Naive thymus-derived CD8-positive, alpha-beta T cell (primary cell): ENCODE results near the gene MMRN2. TPM values are rescaled to one million over a fixed set of nuclear protein-coding genes. Genes with fewer than 3 reads are reported as not detected.

Experiments
- ATAC-seq, 2 donors: fragments of 150-1000 bp; cut with Tn5 transposase in 1 of 2; sonication (Bioruptor Pico), chemical (Tn5 transposase) in 1 of 2; 1 replicate in 1 of 2; 2 replicates in 1 of 2; pipeline ENCODE4 v1.10.0; 2021; ENCODE audit warnings: mild to moderate bottlenecking in 2 of 2, moderate library complexity in 2 of 2
- POLR2A ChIA-PET: fragments of 350-600 bp; sonication (Branson Sonifier 250); formaldehyde crosslinking; loops from one replicate; lab custom pipeline; 2021; ENCODE audit warnings: antibody characterized with exemption; lab: Charles Lee
- DNase-seq, 10 donors: peaks; one replicate each; pipeline versions ENCODE4 v3.0.0 to v3.0.0-alpha.2; 2020 to 2022
- H3K27ac Mint-ChIP-seq, 10 donors: one replicate each; pipeline ENCODE4 v1.8.0; 2020 to 2022; ENCODE audit warnings: mild to moderate bottlenecking in 10 of 10, mixed read lengths in 10 of 10, moderate library complexity in 4 of 10, inconsistent platforms in 1 of 10
- H3K27me3 Mint-ChIP-seq, 5 donors: one replicate each; pipeline ENCODE4 v1.8.0; 2021 to 2022; ENCODE audit warnings: mixed read lengths in 5 of 5
- H3K36me3 Mint-ChIP-seq, 3 donors: one replicate each; pipeline ENCODE4 v1.8.0; 2020 to 2022; ENCODE audit warnings: mixed read lengths in 3 of 3, mild to moderate bottlenecking in 2 of 3, inconsistent platforms in 1 of 3
- H3K4me1 Mint-ChIP-seq, 4 donors: one replicate each; pipeline ENCODE4 v1.8.0; 2021 to 2022; ENCODE audit warnings: mixed read lengths in 4 of 4
- H3K4me3 Mint-ChIP-seq, 10 donors: one replicate each; pipeline ENCODE4 v1.8.0; 2020 to 2022; ENCODE audit warnings: mild to moderate bottlenecking in 10 of 10, mixed read lengths in 10 of 10, moderate library complexity in 6 of 10, inconsistent platforms in 1 of 10
- H3K9me3 Mint-ChIP-seq, 9 donors: one replicate each; pipeline ENCODE4 v1.8.0; 2020 to 2022; ENCODE audit warnings: mixed read lengths in 9 of 9, mild to moderate bottlenecking in 3 of 9, inconsistent platforms in 1 of 9, moderate library complexity in 1 of 9
- polyA plus RNA-seq, 3 donors: library from polyadenylated mRNA; unstranded; fragments of 300-500 nt; fragmentation: Illumina TruSeq; gene quantifications; one replicate each; pipeline ENCODE4 v1.2.3, GENCODE V29; 2021
- total RNA-seq, 8 experiments: library from RNA in 2 of 8; stranded (reverse) in 2 of 8; gene quantifications; one replicate each; pipeline ENCODE4 v1.2.3 and lab custom pipeline; 2021 to 2026

MMRN2 gene
- total and polyA plus RNA-seq, 5 experiments from 2014 or later, result 0.11 to 1.2 (median 0.74) TPM; not detected in 2

DNA sequence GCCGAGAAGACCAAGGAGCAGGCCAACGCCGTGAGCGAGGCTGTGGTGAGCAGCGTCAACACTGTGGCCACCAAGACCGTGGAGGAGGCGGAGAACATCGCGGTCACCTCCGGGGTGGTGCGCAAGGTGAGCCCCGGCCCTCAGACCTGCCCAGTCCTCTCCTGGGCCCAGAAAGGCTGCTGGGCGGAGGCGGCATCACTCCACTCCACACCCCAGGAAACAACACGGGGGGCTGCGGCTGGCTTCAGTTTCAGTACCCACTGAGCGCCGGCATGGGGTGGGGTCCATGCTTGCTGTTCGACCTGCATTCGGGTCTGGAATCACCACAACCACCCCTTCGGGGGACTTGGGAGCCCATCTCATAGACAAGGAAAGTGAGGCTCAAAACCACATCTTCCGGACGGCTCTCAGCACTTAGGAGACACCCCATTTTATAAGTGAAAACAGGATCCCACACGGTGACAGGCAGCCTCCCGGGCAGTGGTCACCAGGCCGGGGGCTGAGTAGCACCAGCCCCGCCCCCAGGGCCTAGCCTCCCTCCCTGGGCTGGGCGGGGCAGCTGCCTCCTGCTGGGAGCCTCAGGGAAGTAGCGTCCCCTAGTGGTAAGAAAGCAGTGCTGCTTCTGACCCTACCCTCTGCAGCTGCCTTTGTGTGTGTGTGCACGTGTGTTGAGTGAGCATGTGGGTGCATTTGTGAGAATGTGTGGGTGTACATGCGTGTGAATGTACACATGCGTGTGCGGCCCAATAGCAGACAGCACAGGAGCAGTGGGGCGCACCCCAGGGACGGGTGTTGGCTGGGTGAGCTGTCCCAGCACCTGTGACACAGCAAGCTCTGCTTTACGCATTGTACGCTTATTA lies 2.8 kb upstream of the MMRN2 start:
- Mint-ChIP-seq H3K36me3 (no peaks in the 10 kb centered on the region), H3K4me1 (peaks cover 0 to 6% (median under 1%) of the 10 kb centered on the region in 4 donors), H3K27me3 (no peaks in the 10 kb centered on the region), H3K4me3 (no peak overlapping the region), H3K27ac (no peak overlapping the region), H3K9me3 (no peaks in the 10 kb centered on the region)
- POLR2A ChIA-PET, result interaction anchor here (0.9 to 1.4 kb wide), 2 partner anchors 8 to 10 kb away, joined by 3 to 6 read pairs; partner anchors contain the start of gene ADIRF
- ATAC-seq, result peak; percentile 60 to 63
- peak in 2 of 10 donors; percentile 25 to 35 for DNase-seq

GRCh38 chr10:86959737-86960002 lies 2.3 kb upstream of the MMRN2 start:
- Mint-ChIP-seq H3K27ac (no peak overlapping the region), H3K36me3 (no peaks in the 10 kb centered on the region), H3K9me3 (no peaks in the 10 kb centered on the region), H3K4me1 (peaks cover 0 to 6% (median under 1%) of the 10 kb centered on the region in 4 donors), H3K4me3 (no peak overlapping the region), H3K27me3 (no peaks in the 10 kb centered on the region)
- POLR2A ChIA-PET, result interaction anchor here (0.9 to 1.4 kb wide), 2 partner anchors 9 kb away, joined by 3 to 6 read pairs; partner anchors contain the start of gene ADIRF
- no peak for ATAC-seq
- DNase-seq, result no peak

- POLR2A ChIA-PET, result interaction anchor here (0.9 to 1.4 kb wide), 2 partner anchors 9 to 10 kb away, joined by 3 to 6 read pairs; partner anchors contain the start of gene ADIRF
- Mint-ChIP-seq H3K4me1 (peaks cover 0 to 6% (median under 1%) of the 10 kb centered on the region in 4 donors), H3K27me3 (no peaks in the 10 kb centered on the region), H3K9me3 (no peaks in the 10 kb centered on the region), H3K36me3 (no peaks in the 10 kb centered on the region), H3K4me3 (no peak overlapping the region), H3K27ac (peak overlapping the region in 2 of 10 donors; percentile 18 to 52)
- ATAC-seq, result no peak
- no peak for DNase-seq
Measured at GRCh38 chr10:86958901-86959736, 1.7 kb upstream of the MMRN2 start.

DNA sequence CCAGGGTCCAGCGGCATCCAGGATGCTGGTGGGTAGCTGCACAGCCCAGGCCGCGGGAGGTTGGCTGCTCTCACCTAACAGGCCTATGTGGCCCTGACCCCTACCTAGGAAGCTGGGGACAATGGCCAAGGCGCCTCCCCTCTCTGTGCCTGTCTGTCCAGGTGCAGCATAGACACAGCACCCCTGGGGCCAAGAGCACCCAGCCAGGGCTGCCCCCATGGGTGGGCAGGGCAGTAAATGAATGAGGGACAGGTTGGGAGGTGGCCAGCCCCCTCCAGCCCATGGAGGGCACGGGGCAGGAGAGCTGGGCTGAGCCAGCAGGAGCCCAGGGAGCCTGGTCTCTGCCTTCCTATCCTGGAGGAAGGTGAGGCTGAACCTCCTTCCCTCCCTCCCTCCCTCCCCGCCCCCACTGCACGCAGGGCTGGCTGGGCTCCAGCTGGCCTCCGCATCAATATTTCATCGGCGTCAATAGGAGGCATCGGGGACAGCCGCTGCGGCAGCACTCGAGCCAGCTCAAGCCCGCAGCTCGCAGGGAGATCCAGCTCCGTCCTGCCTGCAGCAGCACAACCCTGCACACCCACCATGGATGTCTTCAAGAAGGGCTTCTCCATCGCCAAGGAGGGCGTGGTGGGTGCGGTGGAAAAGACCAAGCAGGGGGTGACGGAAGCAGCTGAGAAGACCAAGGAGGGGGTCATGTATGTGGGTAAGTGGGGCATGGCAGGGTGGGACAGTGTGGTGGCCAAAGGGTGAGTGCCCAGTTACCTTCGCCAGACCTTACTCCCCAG lies 893 bp upstream of the MMRN2 start, which contains the start of gene SNCG:
TSS of gene SNCG (plus strand) at position 484 of the 785 bp plus-strand sequence. CDS start at position 583, 99 bp downstream.
- no peak within 1 kb of the TSS for H3K4me3 Mint-ChIP-seq
- H3K9me3 Mint-ChIP-seq, result peaks cover 0 to 8% (median 0%) of the 10 kb centered on the region in 9 donors
- peaks cover 0 to 6% (median under 1%) of the 10 kb centered on the region in 4 donors for H3K4me1 Mint-ChIP-seq
- no peaks in the 10 kb centered on the region for H3K27me3 Mint-ChIP-seq
- no peak for DNase-seq
- no peaks in the 10 kb centered on the region for H3K36me3 Mint-ChIP-seq
- peak within 1 kb of the TSS in 3 of 10 donors; percentile 18 to 65 (median 52) for H3K27ac Mint-ChIP-seq
- ATAC-seq, result no peak
- POLR2A ChIA-PET, result interaction anchor here (1.4 kb wide), 1 partner anchor 8 kb away, joined by 6 read pairs; no protein-coding TSS in a partner anchor

DNA sequence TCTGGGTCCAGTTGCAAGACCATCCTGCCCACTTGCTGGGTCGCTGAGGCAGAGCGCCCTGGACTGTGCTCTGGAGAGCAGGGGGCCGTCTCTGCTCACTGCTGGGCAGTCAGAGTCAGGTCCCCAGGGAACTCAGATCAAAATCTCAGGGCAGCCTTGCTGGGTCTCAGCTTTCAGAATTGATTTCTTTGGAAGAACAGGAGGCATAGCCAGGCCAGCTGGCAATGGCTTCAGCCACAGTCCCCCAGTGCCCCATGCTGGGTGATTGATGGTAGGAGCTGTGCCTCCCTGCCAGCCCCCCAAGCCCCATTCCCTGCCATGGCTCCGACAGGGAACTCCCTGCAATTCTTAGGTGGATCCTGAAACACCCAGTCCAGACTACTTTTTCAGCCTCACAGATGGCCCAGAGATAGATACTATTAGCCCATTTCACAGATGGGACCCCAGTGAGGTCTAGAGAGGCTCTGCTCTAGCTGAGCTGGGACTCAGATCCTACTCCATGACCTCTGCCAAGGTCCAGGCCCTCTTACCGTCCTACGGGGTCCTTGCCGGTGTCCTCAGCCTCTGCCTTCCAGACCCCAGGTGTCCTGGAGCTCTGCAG lies 467 bp downstream of the MMRN2 start:
- peaks cover 0 to 6% (median under 1%) of the 10 kb centered on the region in 4 donors for H3K4me1 Mint-ChIP-seq
- DNase-seq, result no peak
- H3K9me3 Mint-ChIP-seq, result peaks cover 3 to 20% (median 9%) of the 10 kb centered on the region in 9 donors
- H3K27ac Mint-ChIP-seq, result peak overlapping the region in 2 of 10 donors; percentile 18 to 50
- POLR2A ChIA-PET, result interaction anchor here (0.5 to 0.9 kb wide), 3 partner anchors 9 to 10 kb away, joined by 3 to 9 read pairs (median 3); no protein-coding TSS in a partner anchor
- H3K4me3 Mint-ChIP-seq, result no peak overlapping the region
- H3K27me3 Mint-ChIP-seq, result no peaks in the 10 kb centered on the region
- no peak for ATAC-seq
- peaks cover 0 to 7% (median 6%) of the 10 kb centered on the region in 3 donors for H3K36me3 Mint-ChIP-seq

GRCh38 chr10:86956195-86956847 lies 1.1 kb downstream of the MMRN2 start:
- DNase-seq (no peak), ATAC-seq (no peak)
- no peaks in the 10 kb centered on the region for H3K27me3 Mint-ChIP-seq
- peaks cover 3 to 24% (median 13%) of the 10 kb centered on the region in 9 donors for H3K9me3 Mint-ChIP-seq
- POLR2A ChIA-PET, result interaction anchor here (0.8 to 0.9 kb wide), 2 partner anchors 9 to 10 kb away, joined by 3 to 9 read pairs; no protein-coding TSS in a partner anchor
- H3K36me3 Mint-ChIP-seq, result peaks cover 0 to 9% (median 7%) of the 10 kb centered on the region in 3 donors
- H3K4me3 Mint-ChIP-seq, result no peak overlapping the region
- H3K4me1 Mint-ChIP-seq, result peaks cover 0 to 6% (median 1%) of the 10 kb centered on the region in 4 donors
- H3K27ac Mint-ChIP-seq, result peak overlapping the region in 2 of 10 donors; percentile 33 to 49

DNA sequence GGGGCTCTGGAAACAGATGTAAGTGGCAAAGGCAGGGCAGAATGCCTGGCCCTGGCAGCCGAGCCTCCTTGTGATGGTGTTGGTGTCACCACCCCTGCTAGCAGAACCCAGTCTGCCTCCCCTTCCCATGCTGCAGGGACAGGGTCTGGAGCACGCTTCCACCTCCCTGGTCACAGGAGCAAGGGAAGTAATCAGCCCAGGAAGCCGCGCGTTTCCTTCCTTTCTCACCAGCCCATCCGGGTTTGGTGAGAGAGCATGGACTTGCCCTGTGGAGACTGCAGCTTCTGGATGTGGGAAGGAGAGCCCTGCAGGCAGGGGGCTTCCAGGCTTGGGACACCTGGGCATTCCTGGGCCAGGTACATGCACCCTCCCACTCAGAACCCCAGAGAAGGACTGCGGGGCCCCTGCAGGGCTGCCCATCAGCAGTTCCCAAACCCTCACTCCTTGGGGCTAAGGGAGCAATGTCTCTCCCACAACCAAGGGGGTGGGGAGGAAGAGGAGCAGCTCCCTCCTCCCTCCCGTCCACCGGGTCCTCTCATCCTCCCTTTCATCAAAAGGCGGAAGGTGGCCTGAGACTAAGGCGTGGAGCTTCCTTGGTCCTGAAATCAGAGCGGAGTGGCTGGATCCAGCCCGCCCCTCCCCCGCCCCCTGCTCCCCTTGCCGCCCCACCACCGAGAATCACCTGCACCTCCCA lies 1.8 kb downstream of the MMRN2 start:
- DNase-seq (no peak), ATAC-seq (no peak)
- Mint-ChIP-seq H3K4me3 (no peak overlapping the region), H3K27me3 (no peaks in the 10 kb centered on the region), H3K4me1 (peaks cover 0 to 12% (median 6%) of the 10 kb centered on the region in 4 donors), H3K9me3 (peaks cover 3 to 29% (median 13%) of the 10 kb centered on the region in 9 donors), H3K27ac (peak overlapping the region in 1 of 10 donors; percentile 21), H3K36me3 (peaks cover 0 to 9% (median 7%) of the 10 kb centered on the region in 3 donors)
- POLR2A ChIA-PET, result interaction anchor here (0.9 kb wide), 1 partner anchor 10 kb away, joined by 9 read pairs; no protein-coding TSS in a partner anchor

- POLR2A ChIA-PET, result interaction anchor here (0.6 to 1.5 kb wide), 2 partner anchors 12 to 1877 kb away, joined by 3 to 6 read pairs; no protein-coding TSS in a partner anchor
Measured at GRCh38 chr10:86954681-86955500, 2.5 kb downstream of the MMRN2 start.

GRCh38 chr10:86953747-86954680 lies 3.4 kb downstream of the MMRN2 start:
- POLR2A ChIA-PET, result interaction anchor here (0.6 to 1.5 kb wide), 3 partner anchors 12 to 1878 kb away, joined by 3 to 6 read pairs (median 4); no protein-coding TSS in a partner anchor

More at GRCh38 chr10:86954681-86955500, 2.5 kb downstream of the MMRN2 start:
- H3K36me3 Mint-ChIP-seq, result peaks cover 0 to 9% (median 7%) of the 10 kb centered on the region in 3 donors
- H3K27me3 Mint-ChIP-seq, result no peaks in the 10 kb centered on the region
- no peak for ATAC-seq
- no peak for DNase-seq
- peaks cover 7 to 32% (median 13%) of the 10 kb centered on the region in 9 donors for H3K9me3 Mint-ChIP-seq
- no peak overlapping the region for H3K4me3 Mint-ChIP-seq
- peak overlapping the region in 1 of 10 donors; percentile 35 for H3K27ac Mint-ChIP-seq
- peaks cover 5 to 16% (median 12%) of the 10 kb centered on the region in 4 donors for H3K4me1 Mint-ChIP-seq

More at GRCh38 chr10:86953747-86954680, 3.4 kb downstream of the MMRN2 start:
- Mint-ChIP-seq H3K9me3 (peaks cover 7 to 32% (median 13%) of the 10 kb centered on the region in 9 donors), H3K4me3 (no peak overlapping the region), H3K36me3 (peaks cover 0 to 9% (median 7%) of the 10 kb centered on the region in 3 donors), H3K27ac (no peak overlapping the region), H3K4me1 (peaks cover 5 to 21% (median 15%) of the 10 kb centered on the region in 4 donors), H3K27me3 (no peaks in the 10 kb centered on the region)
- ATAC-seq, result no peak
- no peak for DNase-seq
